CD4-positive, alpha-beta memory T cell (primary cell): ENCODE measurements around the gene C10orf90. TPM values are rescaled to one million over a fixed set of nuclear protein-coding genes. Genes with fewer than 3 reads are reported as not detected.

Experiments used
- CTCF ChIA-PET: fragments of 350-600 bp; sonication (Branson Sonifier 250); formaldehyde crosslinking; loops from one replicate; lab custom pipeline; 2021; ENCODE audit warnings: inconsistent platforms; ENCODE audit not compliant: partially characterized antibody; lab: Charles Lee
- POLR2A ChIA-PET: fragments of 350-600 bp; sonication (Branson Sonifier 250); formaldehyde crosslinking; loops from one replicate; lab custom pipeline; 2021; ENCODE audit not compliant: partially characterized antibody; lab: Charles Lee
- DNase-seq, 5 donors: peaks; one replicate each; pipeline versions ENCODE4 v3.0.0 to v3.0.0-alpha.2; 2020 to 2022; ENCODE audit warnings: mixed read lengths in 1 of 5
- H3K27ac ChIP-seq: one replicate; pipeline ENCODE4 v1.7.0; 2013; ENCODE audit warnings: low read depth, low read length
- H3K27me3 ChIP-seq: 2 replicates; pipeline ENCODE4 v1.7.0; 2013; ENCODE audit warnings: mild to moderate bottlenecking, low read length, moderate library complexity; ENCODE audit not compliant: insufficient read depth
- H3K36me3 ChIP-seq: 2 replicates; pipeline ENCODE4 v1.7.0; 2013; ENCODE audit warnings: mild to moderate bottlenecking, low read length, moderate library complexity; ENCODE audit not compliant: insufficient read depth
- H3K4me1 ChIP-seq: 2 replicates; pipeline ENCODE4 v1.7.0; 2013; ENCODE audit warnings: mild to moderate bottlenecking, low read length, moderate library complexity; ENCODE audit not compliant: insufficient read depth
- H3K4me3 ChIP-seq, 2 donors: one replicate each; pipeline ENCODE4 v1.7.0; 2013; ENCODE audit warnings: low read length in 2 of 2, mild to moderate bottlenecking in 1 of 2
- H3K9me3 ChIP-seq, 2 donors: one replicate each; pipeline ENCODE4 v1.7.0; 2013; ENCODE audit warnings: low read length in 2 of 2, control low read depth in 1 of 2; ENCODE audit not compliant: control insufficient read depth in 1 of 2
- H3K27ac Mint-ChIP-seq, 7 donors: one replicate each; pipeline ENCODE4 v1.8.0; 2020 to 2021; ENCODE audit warnings: mixed read lengths in 7 of 7, mild to moderate bottlenecking in 6 of 7, inconsistent platforms in 3 of 7, moderate library complexity in 3 of 7
- H3K27me3 Mint-ChIP-seq, 2 donors: one replicate each; pipeline ENCODE4 v1.8.0; 2020 to 2021; ENCODE audit warnings: mixed read lengths in 2 of 2
- H3K36me3 Mint-ChIP-seq, 2 donors: one replicate each; pipeline ENCODE4 v1.8.0; 2020 to 2021; ENCODE audit warnings: mixed read lengths in 2 of 2, inconsistent platforms in 1 of 2, mild to moderate bottlenecking in 1 of 2
- H3K4me1 Mint-ChIP-seq, 4 donors: one replicate each; pipeline ENCODE4 v1.8.0; 2020 to 2021; ENCODE audit warnings: mixed read lengths in 4 of 4, mild to moderate bottlenecking in 1 of 4
- H3K4me3 Mint-ChIP-seq, 8 donors: one replicate each; pipeline ENCODE4 v1.8.0; 2020 to 2021; ENCODE audit warnings: mixed read lengths in 8 of 8, mild to moderate bottlenecking in 7 of 8, moderate library complexity in 6 of 8, inconsistent platforms in 3 of 8
- H3K9me3 Mint-ChIP-seq, 8 donors: one replicate each; pipeline ENCODE4 v1.8.0; 2020 to 2021; ENCODE audit warnings: mixed read lengths in 8 of 8, mild to moderate bottlenecking in 5 of 8, inconsistent platforms in 3 of 8, moderate library complexity in 1 of 8
- intact Hi-C: fragments of 100-400 bp; cut with micrococcal nuclease; formaldehyde crosslinking; loops from one replicate; pipeline ENCODE4 v1.15.1; 2023
- polyA plus RNA-seq, 2 donors: library from polyadenylated mRNA; unstranded; fragments of 300-500 nt; fragmentation: Illumina TruSeq; gene quantifications; one replicate each; pipeline ENCODE4 v1.2.3, GENCODE V29; 2021
- total RNA-seq, 2 experiments: library from RNA; stranded (reverse); gene quantifications; one replicate each; pipeline ENCODE4 v1.2.3, GENCODE V29; 2021

C10orf90 gene
- total and polyA plus RNA-seq, 4 experiments from 2014 or later, result not detected

DNA sequence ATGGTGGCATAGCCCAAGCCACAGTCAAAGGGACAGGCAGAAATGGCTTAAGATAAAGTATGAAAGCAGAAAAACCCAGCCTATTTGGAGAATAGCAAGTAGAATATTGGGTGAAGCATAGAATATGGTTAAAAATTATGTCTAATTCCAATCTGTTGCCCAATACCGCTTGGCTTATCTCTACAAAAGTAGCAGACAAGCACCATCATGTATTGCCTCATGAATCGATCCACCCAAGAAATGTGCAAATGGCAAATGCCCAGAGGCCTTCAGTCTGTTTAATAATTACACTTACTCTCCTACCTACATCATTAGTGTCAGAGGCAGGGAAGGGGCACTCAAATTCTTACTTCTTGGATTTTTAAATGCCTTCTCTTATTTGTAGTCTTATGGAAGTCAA, 151.3 kb downstream of the C10orf90 start:
- Mint-ChIP-seq H3K27me3 (no peaks in the 10 kb centered on the region), H3K4me3 (no peak overlapping the region), H3K36me3 (no peaks in the 10 kb centered on the region), H3K27ac (no peak overlapping the region), H3K4me1 (no peaks in the 10 kb centered on the region), H3K9me3 (peaks cover 0 to 3% (median 0%) of the 10 kb centered on the region in 8 donors)
- DNase-seq, result no peak
- Histone ChIP-seq H3K4me3 (no peak overlapping the region), H3K9me3 (no peaks in the 10 kb centered on the region), H3K4me1 (no peaks in the 10 kb centered on the region), H3K27me3 (no peaks in the 10 kb centered on the region), H3K36me3 (no peaks in the 10 kb centered on the region), H3K27ac (no peak overlapping the region)
- ChIA-PET POLR2A (no interaction called here), CTCF (no interaction called here)
- intact Hi-C loops, result no loop called here

DNA sequence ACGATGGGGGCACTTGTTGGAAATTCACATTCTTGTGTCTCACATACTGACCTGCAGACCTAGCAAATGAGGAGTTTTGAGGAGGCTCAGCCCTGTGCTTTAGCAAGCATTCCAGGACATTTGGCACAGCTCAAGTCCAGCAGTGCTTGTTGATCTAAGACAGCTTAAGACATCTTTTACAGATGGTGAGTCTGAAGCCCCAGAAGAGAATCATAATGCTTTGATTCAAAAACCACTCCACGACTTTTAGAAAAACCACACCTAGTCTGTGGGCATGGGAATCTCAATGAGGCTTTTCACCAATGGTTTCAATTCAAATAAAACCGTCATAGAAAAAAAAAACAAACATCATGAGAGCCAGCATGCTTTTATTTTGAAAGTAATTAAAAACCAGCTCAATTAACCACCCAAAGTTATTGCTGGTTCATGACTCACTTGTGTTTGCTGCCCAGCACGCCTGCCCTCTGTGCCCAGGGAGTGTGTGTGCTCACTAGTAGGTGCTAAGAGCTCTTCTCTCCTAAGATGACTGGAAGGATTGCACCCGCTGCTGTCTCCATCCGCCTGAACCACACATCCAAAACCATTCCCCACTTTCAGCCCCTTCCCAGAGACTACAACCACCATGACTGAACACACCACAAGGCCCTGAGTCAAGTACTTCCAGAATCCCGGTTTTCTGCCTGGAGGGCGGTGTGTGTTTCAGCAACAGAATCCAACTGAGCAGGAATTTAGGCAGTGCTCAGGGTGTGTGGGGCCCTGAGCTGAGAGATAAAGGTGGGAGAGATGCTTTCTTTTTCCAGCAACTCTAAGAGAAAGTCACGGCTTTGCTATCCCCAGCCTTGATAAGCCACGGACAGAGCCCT, 152.0 kb downstream of the C10orf90 start:
- Histone ChIP-seq H3K36me3 (no peaks in the 10 kb centered on the region), H3K4me3 (no peak overlapping the region), H3K4me1 (no peaks in the 10 kb centered on the region), H3K27me3 (no peaks in the 10 kb centered on the region), H3K27ac (no peak overlapping the region), H3K9me3 (no peaks in the 10 kb centered on the region)
- Mint-ChIP-seq H3K27ac (no peak overlapping the region), H3K9me3 (peaks cover 0 to 3% (median 0%) of the 10 kb centered on the region in 8 donors), H3K27me3 (no peaks in the 10 kb centered on the region), H3K36me3 (no peaks in the 10 kb centered on the region), H3K4me3 (no peak overlapping the region), H3K4me1 (no peaks in the 10 kb centered on the region)
- ChIA-PET CTCF (no interaction called here), POLR2A (no interaction called here)
- intact Hi-C loops, result no loop called here
- DNase-seq, result no peak

DNA sequence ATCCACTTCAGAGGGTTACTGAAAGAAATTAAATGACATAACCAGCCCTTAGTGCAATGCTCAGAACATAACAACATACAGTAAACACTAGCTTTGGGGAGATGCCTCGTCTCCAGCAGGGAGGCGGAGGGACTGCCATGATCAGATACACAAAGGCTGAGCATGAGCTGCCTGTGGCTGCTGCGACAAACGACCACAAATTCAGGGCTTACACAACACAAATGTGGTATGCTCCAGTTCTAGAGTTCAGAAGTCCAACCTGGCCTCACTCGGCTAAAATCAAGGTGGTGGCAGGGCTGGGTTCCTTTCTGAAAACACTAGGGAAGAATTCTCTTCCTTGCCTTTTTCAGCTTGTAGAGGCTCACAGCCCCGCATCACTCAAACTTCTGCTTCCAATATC, 154.0 kb downstream of the C10orf90 start:
- Mint-ChIP-seq H3K4me3 (no peak overlapping the region), H3K27me3 (peaks cover 0 to 1% of the 10 kb centered on the region in 2 donors), H3K4me1 (no peaks in the 10 kb centered on the region), H3K9me3 (peaks cover 0 to 3% (median 0%) of the 10 kb centered on the region in 8 donors), H3K27ac (no peak overlapping the region), H3K36me3 (no peaks in the 10 kb centered on the region)
- no peak overlapping the region for H3K4me3 ChIP-seq
- H3K36me3 ChIP-seq, result no peaks in the 10 kb centered on the region
- ChIA-PET CTCF (no interaction called here), POLR2A (no interaction called here)
- no peaks in the 10 kb centered on the region for H3K27me3 ChIP-seq
- no peaks in the 10 kb centered on the region for H3K4me1 ChIP-seq
- no peak overlapping the region for H3K27ac ChIP-seq
- intact Hi-C loops, result no loop called here
- DNase-seq, result no peak
- H3K9me3 ChIP-seq, result no peaks in the 10 kb centered on the region

DNA sequence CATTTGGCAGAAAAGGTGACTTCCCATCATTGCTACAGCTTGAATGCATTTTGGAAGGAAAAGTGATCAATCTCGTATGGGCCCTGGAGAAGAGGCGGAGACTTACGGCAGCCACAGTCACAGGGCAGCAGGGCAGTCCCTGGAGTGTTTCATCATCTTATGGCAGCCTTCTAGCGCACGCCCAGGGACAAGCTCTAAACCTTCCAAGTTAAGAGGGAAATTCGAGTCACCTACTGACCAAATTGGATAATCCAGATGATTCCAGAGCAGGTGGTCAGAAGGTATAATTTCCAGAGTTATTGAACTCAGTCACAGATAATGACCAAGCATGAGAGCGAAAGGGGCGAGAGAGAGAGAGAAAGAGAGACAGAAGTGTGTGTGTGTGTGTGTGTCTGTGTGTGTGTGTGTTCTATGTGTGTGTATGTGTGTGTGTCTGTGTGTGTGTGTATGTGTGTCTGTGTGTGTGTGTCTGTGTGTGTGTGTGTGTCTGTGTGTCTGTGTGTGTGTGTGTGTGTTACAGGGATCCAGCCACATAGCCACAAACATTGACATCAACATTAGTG, 158.5 kb downstream of the C10orf90 start:
- H3K36me3 ChIP-seq, result no peaks in the 10 kb centered on the region
- H3K4me3 Mint-ChIP-seq, result no peak overlapping the region
- no peaks in the 10 kb centered on the region for H3K4me1 ChIP-seq
- no peaks in the 10 kb centered on the region for H3K9me3 ChIP-seq
- H3K9me3 Mint-ChIP-seq, result peaks cover 0 to 3% (median 0%) of the 10 kb centered on the region in 8 donors
- H3K36me3 Mint-ChIP-seq, result no peaks in the 10 kb centered on the region
- peaks cover 0 to 1% of the 10 kb centered on the region in 2 donors for H3K27me3 Mint-ChIP-seq
- H3K4me1 Mint-ChIP-seq, result no peaks in the 10 kb centered on the region
- H3K27ac Mint-ChIP-seq, result no peak overlapping the region
- intact Hi-C loops, result no loop called here
- H3K4me3 ChIP-seq, result no peak overlapping the region
- H3K27me3 ChIP-seq, result no peaks in the 10 kb centered on the region
- no peak for DNase-seq
- CTCF ChIA-PET, result no interaction called here
- H3K27ac ChIP-seq, result no peak overlapping the region
- POLR2A ChIA-PET, result no interaction called here

DNA sequence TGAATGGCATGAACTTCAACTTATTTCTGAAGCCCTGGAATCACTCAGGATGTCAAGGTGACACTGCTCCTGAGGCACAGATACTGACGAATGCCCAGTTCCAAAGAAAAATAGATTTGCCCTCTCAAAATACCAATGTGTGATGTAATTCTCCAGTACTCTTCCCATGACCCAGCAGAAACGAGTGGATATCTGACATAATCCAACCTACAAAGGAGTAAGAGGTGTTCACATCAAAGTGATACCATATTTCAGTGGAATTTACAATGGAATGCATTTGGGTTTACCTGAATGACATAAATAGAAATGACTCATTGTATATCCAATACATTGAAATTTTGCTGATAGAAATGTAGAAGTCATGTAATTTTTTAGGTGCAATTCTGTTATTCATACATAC, 161.3 kb downstream of the C10orf90 start:
- Histone ChIP-seq H3K27me3 (no peaks in the 10 kb centered on the region), H3K27ac (no peak overlapping the region), H3K4me1 (no peaks in the 10 kb centered on the region), H3K4me3 (no peak overlapping the region), H3K36me3 (no peaks in the 10 kb centered on the region), H3K9me3 (no peaks in the 10 kb centered on the region)
- POLR2A ChIA-PET, result no interaction called here
- H3K4me3 Mint-ChIP-seq, result no peak overlapping the region
- H3K27ac Mint-ChIP-seq, result no peak overlapping the region
- no peaks in the 10 kb centered on the region for H3K4me1 Mint-ChIP-seq
- H3K36me3 Mint-ChIP-seq, result no peaks in the 10 kb centered on the region
- peaks cover 0 to 1% of the 10 kb centered on the region in 2 donors for H3K27me3 Mint-ChIP-seq
- peaks cover 0 to 3% (median 0%) of the 10 kb centered on the region in 8 donors for H3K9me3 Mint-ChIP-seq
- intact Hi-C loops, result no loop called here
- CTCF ChIA-PET, result no interaction called here
- no peak for DNase-seq

DNA sequence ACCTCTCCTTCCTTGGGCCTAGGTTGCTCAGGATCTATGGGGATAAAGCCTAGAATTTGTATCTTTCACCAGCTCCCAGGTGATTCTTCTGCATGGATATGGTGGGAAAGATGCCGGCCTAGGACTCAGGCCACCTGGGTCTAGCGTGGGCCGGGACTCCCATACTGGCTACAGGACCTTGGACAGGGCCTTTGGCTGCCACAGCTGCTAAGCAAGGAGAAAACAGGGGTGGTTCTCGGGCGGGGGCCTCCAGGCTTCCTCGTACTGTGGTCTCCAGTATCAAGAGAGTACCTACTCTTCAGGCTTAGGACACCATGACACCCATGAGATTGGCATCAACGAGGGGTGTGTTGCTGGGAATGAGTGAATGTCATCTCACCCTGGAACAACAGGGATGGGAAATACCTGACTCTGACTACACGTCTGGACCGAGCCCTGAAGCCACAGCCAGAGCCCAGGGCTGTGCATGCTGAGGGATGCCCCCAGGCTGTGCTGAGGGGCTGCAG, 161.9 kb downstream of the C10orf90 start:
- no peak overlapping the region for H3K4me3 Mint-ChIP-seq
- Histone ChIP-seq H3K27ac (no peak overlapping the region), H3K27me3 (no peaks in the 10 kb centered on the region), H3K4me1 (no peaks in the 10 kb centered on the region), H3K4me3 (no peak overlapping the region), H3K9me3 (no peaks in the 10 kb centered on the region), H3K36me3 (no peaks in the 10 kb centered on the region)
- H3K4me1 Mint-ChIP-seq, result no peaks in the 10 kb centered on the region
- POLR2A ChIA-PET, result no interaction called here
- H3K27me3 Mint-ChIP-seq, result peaks cover 0 to 1% of the 10 kb centered on the region in 2 donors
- no peak for DNase-seq
- intact Hi-C loops, result no loop called here
- no peak overlapping the region for H3K27ac Mint-ChIP-seq
- no peaks in the 10 kb centered on the region for H3K36me3 Mint-ChIP-seq
- peaks cover 0 to 3% (median 0%) of the 10 kb centered on the region in 8 donors for H3K9me3 Mint-ChIP-seq
- CTCF ChIA-PET, result no interaction called here

DNA sequence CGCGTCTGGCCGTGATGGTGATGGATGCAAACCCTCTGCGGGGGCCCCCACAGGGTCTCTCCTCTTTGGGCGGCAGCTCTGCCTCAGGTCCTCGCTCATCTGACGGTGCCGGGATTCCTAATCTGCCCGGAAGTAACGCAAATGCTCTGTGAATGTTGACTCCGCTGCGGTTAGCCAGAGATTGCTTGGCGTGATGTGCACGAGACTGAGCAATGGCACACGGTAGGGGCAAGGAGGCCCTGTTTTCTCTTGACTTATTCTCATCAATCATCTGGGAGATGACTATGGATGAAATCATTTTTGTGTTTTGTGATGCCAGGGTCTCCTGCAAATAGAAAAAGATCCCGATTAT, 165.8 kb downstream of the C10orf90 start:
- CTCF ChIA-PET, result interaction anchor here (1.2 kb wide), 1 partner anchor 36 kb away, joined by 3 read pairs; no protein-coding TSS in a partner anchor
- H3K27ac ChIP-seq, result no peak overlapping the region
- H3K4me1 ChIP-seq, result no peaks in the 10 kb centered on the region
- H3K9me3 ChIP-seq, result no peaks in the 10 kb centered on the region
- Mint-ChIP-seq H3K9me3 (peaks cover 0 to 5% (median 0%) of the 10 kb centered on the region in 8 donors), H3K36me3 (no peaks in the 10 kb centered on the region), H3K27me3 (no peaks in the 10 kb centered on the region), H3K4me3 (no peak overlapping the region), H3K4me1 (no peaks in the 10 kb centered on the region), H3K27ac (no peak overlapping the region)
- no peaks in the 10 kb centered on the region for H3K27me3 ChIP-seq
- no peaks in the 10 kb centered on the region for H3K36me3 ChIP-seq
- intact Hi-C loops, result no loop called here
- POLR2A ChIA-PET, result no interaction called here
- H3K4me3 ChIP-seq, result no peak overlapping the region
- DNase-seq, result no peak
